Liver (tissue), 9 donors: ENCODE results near the gene EPHB2. TPM values are rescaled to one million over a fixed set of nuclear protein-coding genes. Genes with fewer than 3 reads are reported as not detected.

Experiments
- DNase-seq: peaks from one replicate; pipeline ENCODE4 v3.0.0-alpha.2; 2017; ENCODE audit warnings: low spot score
- H3K27ac ChIP-seq, 2 donors: one replicate each; pipeline ENCODE4 v1.7.0; 2013; ENCODE audit warnings: inconsistent platforms in 2 of 2, low read length in 2 of 2, control low read depth in 1 of 2, low read depth in 1 of 2, mild to moderate bottlenecking in 1 of 2
- H3K27me3 ChIP-seq, 4 donors: one replicate each; pipeline versions ENCODE4 v1.6.1 to v1.7.0; 2013; ENCODE audit warnings: low read length in 3 of 4, inconsistent platforms in 1 of 4, mild to moderate bottlenecking in 1 of 4, moderate library complexity in 1 of 4; ENCODE audit not compliant: control insufficient read depth in 4 of 4, insufficient read depth in 4 of 4
- H3K36me3 ChIP-seq, 4 donors: one replicate each; pipeline versions ENCODE4 v1.6.1 to v1.7.0; 2013; ENCODE audit warnings: low read length in 3 of 4, mild to moderate bottlenecking in 3 of 4, low read depth in 1 of 4, moderate library complexity in 1 of 4; ENCODE audit not compliant: control insufficient read depth in 4 of 4, insufficient read depth in 3 of 4
- H3K4me1 ChIP-seq, 4 donors: one replicate each; pipeline versions ENCODE4 v1.6.1 to v1.7.0; 2013; ENCODE audit warnings: low read length in 3 of 4, mild to moderate bottlenecking in 3 of 4, moderate library complexity in 1 of 4; ENCODE audit not compliant: control insufficient read depth in 4 of 4, insufficient read depth in 4 of 4
- H3K4me3 ChIP-seq, 3 donors: one replicate each; pipeline versions ENCODE4 v1.6.1 to v1.7.0; 2013; ENCODE audit warnings: low read length in 3 of 3, control low read depth in 1 of 3, low read depth in 1 of 3, mild to moderate bottlenecking in 1 of 3
- H3K9ac ChIP-seq, 2 donors: one replicate each; pipeline ENCODE4 v1.7.0; 2013; ENCODE audit warnings: low read length in 2 of 2, mild to moderate bottlenecking in 2 of 2, moderate library complexity in 2 of 2, control low read depth in 1 of 2, low read depth in 1 of 2
- H3K9me3 ChIP-seq, 4 donors: one replicate each; pipeline versions ENCODE4 v1.6.1 to v1.7.0; 2013; ENCODE audit warnings: low read length in 3 of 4; ENCODE audit not compliant: control insufficient read depth in 4 of 4
- CTCF ChIP-seq: fragments of 150-350 bp; IDR thresholded peaks from 2 replicates; pipeline ENCODE4 v1.5.1; 2017; ENCODE audit warnings: improper control_type of control experiment, low read depth, low read length; ENCODE audit not compliant: missing input control
- EGR1 ChIP-seq, 2 donors: IDR thresholded peaks; 2 replicates each; pipeline ENCODE4 v1.6.1; 2016 to 2018; ENCODE audit warnings: antibody characterized with exemption in 2 of 2, low read depth in 2 of 2
- FOXA2 ChIP-seq: IDR thresholded peaks from 2 replicates; pipeline ENCODE4 v1.6.1; 2016; ENCODE audit warnings: antibody characterized with exemption
- HNF4A ChIP-seq, 2 donors: conservative IDR thresholded peaks; 2 replicates each; pipeline ENCODE4 v1.6.1; 2016; ENCODE audit warnings: antibody characterized with exemption in 2 of 2, mild to moderate bottlenecking in 2 of 2
- HNF4G ChIP-seq: IDR thresholded peaks from 2 replicates; pipeline ENCODE4 v1.6.1; 2016; ENCODE audit warnings: antibody characterized with exemption
- JUND ChIP-seq, 2 donors: IDR thresholded peaks; 2 replicates each; pipeline ENCODE4 v1.6.1; 2016; ENCODE audit warnings: antibody characterized with exemption in 2 of 2
- NR2F2 ChIP-seq: IDR thresholded peaks from 2 replicates; pipeline ENCODE4 v1.6.1; 2016; ENCODE audit warnings: antibody characterized with exemption
- RAD21 ChIP-seq, 2 donors: IDR thresholded peaks; 2 replicates each; pipeline ENCODE4 v1.6.1; 2016; ENCODE audit warnings: antibody characterized with exemption in 2 of 2, mild to moderate bottlenecking in 2 of 2
- REST ChIP-seq: IDR thresholded peaks from 2 replicates; pipeline ENCODE4 v1.6.1; 2016; ENCODE audit warnings: antibody characterized with exemption, mild to moderate bottlenecking
- SP1 ChIP-seq: IDR thresholded peaks from 2 replicates; pipeline ENCODE4 v1.6.1; 2018; ENCODE audit warnings: antibody characterized with exemption, mild to moderate bottlenecking
- TAF1 ChIP-seq: conservative IDR thresholded peaks from 2 replicates; pipeline ENCODE4 v1.6.1; 2016; ENCODE audit warnings: antibody characterized with exemption, mild to moderate bottlenecking
- YY1 ChIP-seq: IDR thresholded peaks from 2 replicates; pipeline ENCODE4 v1.6.1; 2016; ENCODE audit warnings: antibody characterized with exemption, mild to moderate bottlenecking
- WGBS: extraction: QIAGEN DNeasy Blood & Tissue Kit; methylation state at CpG from one replicate; pipeline ENCODE4 v1.1.7; 2013; 5-methylcytosine and 5-hydroxymethylcytosine counted together
- polyA plus RNA-seq, 2 donors: library from polyadenylated mRNA; stranded (reverse) in 1 of 2; unstranded in 1 of 2; fragments of 200-250 nt in 1 of 2; fragments of >200 nt in 1 of 2; fragmentation: Nextera tagmentation in 1 of 2; extraction: Ambion mirVana in 1 of 2; gene quantifications; one replicate each; pipeline versions ENCODE4 v1.2.1 to v1.2.3, GENCODE V29; 2013 to 2015
- total RNA-seq, 2 donors: library from RNA; depleted of rRNA; stranded (reverse); fragments of >200 nt; gene quantifications; one replicate each; pipeline ENCODE4 v1.2.3, GENCODE V29; 2014
- TF ChIP-seq, protein P1 (sequence below): IDR thresholded peaks from 2 replicates; pipeline ENCODE4 v1.6.1; 2016; ENCODE audit warnings: antibody characterized with exemption
- TF ChIP-seq, protein P2 (sequence below): IDR thresholded peaks from 2 replicates; pipeline ENCODE4 v1.6.1; 2016; ENCODE audit warnings: antibody characterized with exemption
- donor health status: healthy.
- donor health status: healthy.
- donor health status: healthy.
- donor health status: healthy.
- donor health status: healthy.

EPHB2 gene
- total and polyA plus RNA-seq, 4 donors: 0.07 to 1.0 (median 0.38) TPM

- DNase-seq: no peak
- H3K4me1 ChIP-seq: no peaks in the 10 kb centered on the region
- no peaks in the 10 kb centered on the region for H3K9me3 ChIP-seq
- no peaks in the 10 kb centered on the region for H3K27me3 ChIP-seq
- no peak for TF ChIP-seq TAF1
- TF ChIP-seq EGR1 (IDR thresholded peaks at IDR 0.05; ENCODE audit: low read depth in 2 of 2): no peak
- no peak for TF ChIP-seq REST
- TF ChIP-seq YY1: no peak
- TF ChIP-seq JUND (IDR thresholded peaks at IDR 0.05): no peak
- no peak for TF ChIP-seq RAD21 (IDR thresholded peaks at IDR 0.05)
- no peak for TF ChIP-seq FOXA2
- no peak for TF ChIP-seq NR2F2
- no peak for TF ChIP-seq HNF4G
- H3K27ac ChIP-seq: no peak overlapping the region
- H3K36me3 ChIP-seq: no peaks in the 10 kb centered on the region
- H3K9ac ChIP-seq: no peak overlapping the region
- no peak overlapping the region for H3K4me3 ChIP-seq
- WGBS: 80% methylated on average over 12 of the region's 12 CpGs
Measured at GRCh38 chr1:22815421-22816066, 104.9 kb downstream of the EPHB2 start.

DNA sequence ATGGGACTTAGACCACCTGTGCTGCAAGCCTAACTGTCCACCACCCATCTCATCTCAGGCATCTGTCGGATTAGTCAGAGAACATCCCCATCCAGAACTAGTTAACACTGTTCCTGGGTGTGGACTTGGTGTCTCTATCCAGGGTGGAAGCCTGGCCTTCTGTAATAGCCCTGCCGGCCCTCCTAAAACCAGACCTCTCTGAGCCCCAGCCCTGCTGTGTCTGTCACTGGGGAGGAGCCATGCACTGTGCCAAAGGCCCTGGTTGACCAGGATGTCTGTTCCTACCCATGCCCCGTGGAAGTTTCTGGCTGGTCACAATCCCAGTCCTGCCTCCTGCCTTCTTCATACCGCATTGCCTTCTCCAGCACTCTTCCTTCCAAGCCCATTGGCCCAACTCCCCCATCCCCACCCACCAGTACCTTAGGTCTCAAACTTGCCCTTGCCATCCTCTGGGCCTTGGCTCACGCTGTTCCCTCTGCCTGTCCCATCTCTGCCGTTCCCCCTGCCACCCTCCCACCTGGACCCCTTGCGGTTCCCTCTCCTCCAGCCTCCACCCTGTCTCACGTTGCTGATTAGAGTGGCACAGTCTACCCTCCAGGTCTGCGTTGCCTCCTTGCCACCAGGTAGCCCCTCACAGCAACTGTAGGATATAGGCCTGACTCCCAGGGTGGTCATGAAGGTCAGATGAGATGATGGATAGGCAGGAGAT is 105.6 kb downstream of the EPHB2 start:
- Histone ChIP-seq H3K36me3 (no peaks in the 10 kb centered on the region), H3K4me1 (no peaks in the 10 kb centered on the region), H3K9me3 (no peaks in the 10 kb centered on the region), H3K9ac (no peak overlapping the region), H3K4me3 (no peak overlapping the region), H3K27me3 (no peaks in the 10 kb centered on the region), H3K27ac (no peak overlapping the region)
- WGBS: 93% methylated on average over 9 of the region's 9 CpGs
- no peak for DNase-seq
- TF ChIP-seq CTCF (no peak), SP1 (no peak), RAD21 (IDR thresholded peaks at IDR 0.05) (no peak), JUND (IDR thresholded peaks at IDR 0.05) (no peak)

DNA sequence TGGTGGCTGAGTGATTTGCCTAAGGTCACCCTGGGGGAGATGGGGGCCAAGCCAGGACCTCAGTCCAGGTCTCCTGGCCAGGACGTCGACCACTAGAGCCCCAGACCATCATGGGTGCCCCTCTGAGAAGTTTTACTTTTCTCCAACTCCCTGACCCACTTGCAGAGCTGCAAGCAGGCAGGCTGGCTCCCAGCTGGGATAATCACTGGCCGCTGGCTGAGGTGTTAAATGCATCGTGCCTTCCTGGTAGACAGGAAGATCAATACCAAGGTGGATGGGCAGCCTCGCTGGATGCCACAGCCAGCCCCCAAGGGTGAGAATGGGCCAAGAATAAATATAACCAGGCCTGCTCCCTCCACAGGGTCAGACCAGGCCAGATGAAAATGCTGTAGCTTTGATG is 106.2 kb downstream of the EPHB2 start:
- Histone ChIP-seq H3K36me3 (no peaks in the 10 kb centered on the region), H3K4me3 (no peak overlapping the region), H3K4me1 (no peaks in the 10 kb centered on the region), H3K27me3 (no peaks in the 10 kb centered on the region), H3K9me3 (no peaks in the 10 kb centered on the region), H3K27ac (no peak overlapping the region), H3K9ac (no peak overlapping the region)
- DNase-seq: no peak
- WGBS: 93% methylated on average over 5 of the region's 5 CpGs
- no peak for TF ChIP-seq YY1
- no peak for TF ChIP-seq NR2F2
- TF ChIP-seq RAD21 (IDR thresholded peaks at IDR 0.05): no peak
- TF ChIP-seq, protein P1, sequence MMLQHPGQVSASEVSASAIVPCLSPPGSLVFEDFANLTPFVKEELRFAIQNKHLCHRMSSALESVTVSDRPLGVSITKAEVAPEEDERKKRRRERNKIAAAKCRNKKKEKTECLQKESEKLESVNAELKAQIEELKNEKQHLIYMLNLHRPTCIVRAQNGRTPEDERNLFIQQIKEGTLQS: no peak
- TF ChIP-seq REST: no peak
- TF ChIP-seq, protein P2, sequence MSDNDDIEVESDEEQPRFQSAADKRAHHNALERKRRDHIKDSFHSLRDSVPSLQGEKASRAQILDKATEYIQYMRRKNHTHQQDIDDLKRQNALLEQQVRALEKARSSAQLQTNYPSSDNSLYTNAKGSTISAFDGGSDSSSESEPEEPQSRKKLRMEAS: no peak
- TF ChIP-seq EGR1 (IDR thresholded peaks at IDR 0.05; ENCODE audit: low read depth in 2 of 2): no peak
- no peak for TF ChIP-seq HNF4A (conservative IDR thresholded peaks at IDR 0.05)
- no peak for TF ChIP-seq JUND (IDR thresholded peaks at IDR 0.05)
- TF ChIP-seq TAF1: no peak
